8988T (cell line): Measurements from ENCODE around the gene APC2.
"Not testable (repeated sequence)": the region's sequence is repeated elsewhere in the genome, so short reads cannot be mapped to it uniquely, and the experiment has no call there.

Source experiments
- DNase-seq: peaks from one replicate; pipeline ENCODE4 v3.0.0; 2011

Gene APC2

DNA sequence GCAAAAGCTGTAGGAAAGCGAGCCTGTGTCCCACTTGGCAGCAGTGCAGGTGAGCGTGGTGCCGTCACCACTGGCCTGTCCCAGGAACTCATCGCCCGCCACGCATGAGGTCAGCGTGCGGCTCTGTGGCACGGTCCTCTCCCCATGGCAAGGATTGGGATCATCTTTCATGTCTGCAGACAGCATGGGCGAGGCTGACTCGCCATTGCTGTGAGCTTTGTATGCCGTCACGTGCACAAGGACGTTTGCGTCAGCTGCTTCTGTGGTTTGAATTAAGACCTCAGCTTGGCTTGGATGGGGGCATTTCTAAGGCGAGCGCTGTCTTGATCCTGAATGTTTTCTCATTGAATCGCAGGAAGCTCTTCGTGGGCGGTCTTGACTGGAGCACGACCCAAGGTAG is 32.8 kb upstream of the APC2 start:
- DNase-seq = no peak

DNA sequence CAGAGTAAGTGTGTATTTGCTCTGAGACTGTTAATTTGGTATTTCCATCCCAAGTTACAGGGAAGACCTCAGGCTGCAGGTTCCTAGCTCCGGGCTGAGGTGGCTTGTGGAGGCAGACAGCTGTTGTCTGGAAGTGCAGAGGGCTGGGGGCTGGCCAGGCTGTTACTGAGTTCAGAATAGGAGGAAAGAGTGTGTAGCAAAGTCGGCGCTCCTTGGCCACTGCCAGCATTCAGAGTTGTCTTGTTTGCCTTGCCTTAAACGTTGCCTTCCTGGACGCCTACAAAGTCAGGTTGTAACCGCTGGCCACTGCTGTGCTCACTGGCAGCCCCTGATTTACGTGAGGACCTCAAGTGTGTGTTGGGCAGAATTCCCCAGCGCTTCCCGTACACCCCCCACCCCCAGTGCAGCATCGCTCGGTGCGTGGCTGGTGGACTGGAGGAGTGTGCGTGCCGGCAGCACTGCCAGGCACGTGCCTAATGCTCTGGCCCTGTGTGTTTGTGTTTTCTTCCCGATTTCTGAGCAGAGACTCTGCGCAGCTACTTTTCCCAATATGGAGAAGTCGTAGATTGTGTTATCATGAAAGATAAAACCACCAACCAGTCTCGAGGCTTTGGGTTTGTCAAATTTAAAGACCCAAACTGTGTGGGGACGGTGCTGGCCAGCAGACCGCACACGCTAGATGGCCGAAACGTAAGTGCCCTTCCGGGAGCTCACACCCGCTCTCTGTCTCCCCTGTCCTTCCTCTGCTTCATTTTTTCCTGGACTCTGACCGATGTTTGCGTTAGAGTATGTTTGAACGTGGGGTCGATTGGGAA is 32.0 kb upstream of the APC2 start:
- DNase-seq = no peak

DNA sequence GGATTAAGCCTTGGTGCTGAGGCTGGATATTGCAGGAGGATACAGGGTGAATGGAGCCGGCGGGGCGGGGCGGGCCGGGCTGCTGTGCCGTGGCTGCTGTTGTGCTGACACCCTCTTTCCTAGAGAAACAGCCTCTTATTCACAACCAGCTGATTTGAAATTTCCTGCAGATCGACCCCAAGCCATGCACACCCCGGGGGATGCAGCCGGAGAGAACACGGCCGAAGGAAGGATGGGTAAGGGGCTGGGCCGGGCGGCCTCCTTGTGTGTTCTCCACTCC is 31.5 kb upstream of the APC2 start:
- no peak for DNase-seq

DNA sequence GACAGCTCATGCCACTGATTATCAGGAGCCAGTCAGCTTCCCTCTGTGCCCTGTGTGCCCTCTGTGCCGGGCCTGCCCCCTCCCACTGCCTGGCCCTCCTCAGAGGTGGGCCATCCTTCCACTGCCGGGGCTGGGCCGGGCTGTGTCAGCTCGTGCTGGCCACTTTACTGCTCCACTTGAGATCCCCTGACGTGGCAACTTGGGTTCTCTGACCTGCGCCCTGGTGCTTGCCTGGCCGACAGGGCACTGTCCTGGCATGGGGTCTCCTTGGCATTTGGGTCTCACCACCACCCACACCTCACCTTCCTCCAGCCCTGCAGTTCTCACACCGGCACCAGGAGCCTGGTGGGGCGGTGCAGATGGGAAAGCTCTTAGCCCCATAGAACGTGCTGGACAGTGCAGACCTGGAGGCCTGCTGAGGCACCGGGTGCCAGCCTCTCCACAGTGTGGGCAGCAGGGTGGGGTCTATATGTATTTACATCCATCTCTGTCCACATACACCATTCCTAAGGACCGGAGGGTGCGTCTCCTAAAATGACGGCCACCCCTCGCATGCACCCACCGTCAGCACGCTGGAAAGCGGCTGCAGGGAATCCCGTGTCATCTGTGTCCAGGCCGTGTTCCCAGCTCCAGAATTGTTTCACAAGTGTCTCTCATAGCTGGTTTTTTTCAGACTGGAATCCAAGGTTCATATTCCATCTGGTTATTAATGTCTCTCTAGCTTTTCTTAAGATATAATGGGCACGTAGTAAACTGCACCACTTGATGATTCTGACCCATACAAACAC is 30.8 kb upstream of the APC2 start:
- no peak for DNase-seq

DNA sequence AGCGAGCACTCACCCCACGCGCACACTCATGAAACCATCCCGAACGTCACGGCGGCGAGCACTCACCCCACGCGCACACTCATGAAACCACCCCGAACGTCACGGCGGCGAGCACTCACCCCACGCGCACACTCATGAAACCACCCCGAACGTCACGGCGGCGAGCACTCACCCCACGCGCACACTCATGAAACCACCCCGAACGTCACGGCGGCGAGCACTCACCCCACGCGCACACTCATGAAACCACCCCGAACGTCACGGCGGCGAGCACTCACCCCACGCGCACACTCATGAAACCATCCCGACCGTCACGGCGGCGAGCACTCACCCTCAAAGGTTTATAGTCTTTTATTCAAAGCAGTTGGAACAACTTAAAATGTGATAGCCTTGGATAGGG is 29.8 kb upstream of the APC2 start:
- DNase-seq = not testable (repeated sequence)

DNA sequence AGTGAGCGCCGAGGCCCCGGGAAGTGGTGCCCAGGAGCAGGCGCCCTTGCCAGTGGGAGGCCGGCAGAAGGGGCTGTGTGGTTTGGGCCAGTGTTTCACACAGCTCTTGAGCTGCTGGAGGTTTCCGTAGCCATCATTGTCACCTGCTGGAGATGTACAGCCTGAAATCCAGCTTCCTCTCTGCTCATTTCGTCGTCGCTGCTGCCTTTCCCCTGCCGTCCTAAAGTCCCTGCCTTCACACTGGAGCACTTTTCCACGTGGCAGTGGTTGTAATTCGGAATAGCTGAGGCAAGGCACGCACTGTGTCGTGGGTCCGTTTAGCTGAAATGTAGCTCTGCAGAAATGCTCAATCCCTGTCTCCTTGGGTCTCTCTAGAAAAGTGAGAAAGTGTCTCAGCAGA is 29.3 kb upstream of the APC2 start:
- no peak for DNase-seq

DNA sequence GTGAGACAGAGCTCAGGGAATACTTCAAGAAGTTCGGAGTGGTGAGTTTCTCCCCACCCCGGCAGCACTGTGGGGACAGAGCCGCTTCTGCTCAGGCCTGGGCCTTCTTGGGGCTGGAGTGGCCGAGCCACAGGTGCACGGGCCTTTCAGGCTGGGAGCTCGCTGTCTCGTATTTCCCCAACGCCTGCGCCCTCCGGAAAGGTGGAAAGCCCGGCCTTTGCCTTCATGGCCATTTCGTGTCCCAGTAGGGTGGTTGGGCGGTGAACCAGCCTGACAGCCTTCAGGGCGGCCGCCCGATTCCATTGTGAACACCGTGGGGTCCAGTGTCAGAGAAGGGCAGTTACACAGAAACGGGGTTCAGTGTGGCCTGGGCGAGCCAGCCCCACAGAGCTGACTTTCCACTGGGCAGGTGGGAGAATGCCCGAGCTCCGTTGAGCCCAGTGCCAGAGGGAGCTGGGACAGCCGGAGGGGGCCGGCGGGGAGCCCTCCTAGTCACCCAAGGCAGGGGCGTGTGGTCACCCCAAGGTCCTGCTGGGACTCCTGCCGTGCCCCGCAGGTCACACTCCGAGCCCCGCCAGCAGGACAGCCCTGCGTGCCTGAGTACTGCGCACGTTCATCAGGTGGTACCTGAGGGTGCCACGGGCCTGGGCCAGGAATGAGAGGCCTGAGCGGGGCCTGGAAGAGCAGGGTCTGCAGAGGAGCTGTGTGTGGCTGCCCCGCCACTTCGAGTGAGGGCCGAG is 28.5 kb upstream of the APC2 start:
- no peak for DNase-seq

DNA sequence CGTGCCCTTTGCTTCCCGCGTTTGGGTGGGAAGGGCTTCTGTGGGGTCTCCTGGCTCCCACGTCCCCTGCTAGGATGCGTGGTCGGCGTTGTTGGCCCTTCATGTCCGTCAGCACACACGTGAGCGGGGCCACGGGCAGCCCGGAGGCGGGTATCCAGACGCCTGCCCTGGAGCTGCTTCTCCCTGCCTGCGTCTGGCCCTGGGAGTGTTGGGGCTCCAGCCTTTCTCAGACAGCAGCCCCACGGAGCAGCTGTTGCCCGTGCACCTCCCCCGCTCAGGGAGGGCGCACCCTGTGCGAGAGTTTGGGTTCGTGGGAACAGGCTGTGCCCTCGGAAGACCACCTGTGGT is 28.0 kb upstream of the APC2 start:
- DNase-seq = no peak

DNA sequence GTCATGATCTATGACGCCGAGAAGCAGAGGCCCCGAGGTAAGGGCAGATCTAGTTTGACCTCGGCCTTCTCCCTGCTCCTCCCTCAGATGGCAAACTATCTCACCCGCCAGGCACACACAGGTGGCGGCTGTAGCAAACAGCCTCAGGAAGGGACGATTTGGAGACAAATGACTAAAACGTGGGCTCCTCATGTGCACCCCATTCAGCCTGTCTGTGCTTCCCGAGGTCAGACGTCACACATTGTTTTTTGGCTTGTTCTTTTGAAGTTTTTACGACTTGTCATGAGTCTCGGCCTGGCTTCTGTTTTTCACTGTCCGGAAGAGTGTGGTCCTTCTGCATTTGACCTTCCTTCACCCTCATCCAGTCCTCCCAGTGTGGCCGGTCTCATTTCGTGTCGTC is 27.6 kb upstream of the APC2 start:
- DNase-seq = no peak

DNA sequence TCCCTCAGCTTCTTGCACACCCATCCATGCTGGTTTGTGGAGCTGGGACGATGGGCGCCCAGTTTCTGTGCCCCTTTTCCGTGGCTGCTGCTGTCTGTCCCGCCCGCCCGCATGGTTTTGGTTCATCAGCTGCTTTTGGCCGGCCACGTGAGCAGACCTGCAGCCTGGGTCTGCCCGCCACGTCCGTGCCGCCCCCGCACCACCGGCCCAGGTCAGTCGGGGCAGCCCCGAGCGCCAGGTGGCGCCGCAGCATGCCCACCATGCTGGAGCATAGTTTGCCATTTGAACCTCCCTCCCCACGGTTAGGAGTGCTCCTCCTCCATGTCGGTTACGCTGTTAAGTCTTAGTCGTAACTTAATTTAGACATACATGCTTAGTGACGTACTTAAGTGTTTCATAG is 27.0 kb upstream of the APC2 start:
- no peak for DNase-seq

DNA sequence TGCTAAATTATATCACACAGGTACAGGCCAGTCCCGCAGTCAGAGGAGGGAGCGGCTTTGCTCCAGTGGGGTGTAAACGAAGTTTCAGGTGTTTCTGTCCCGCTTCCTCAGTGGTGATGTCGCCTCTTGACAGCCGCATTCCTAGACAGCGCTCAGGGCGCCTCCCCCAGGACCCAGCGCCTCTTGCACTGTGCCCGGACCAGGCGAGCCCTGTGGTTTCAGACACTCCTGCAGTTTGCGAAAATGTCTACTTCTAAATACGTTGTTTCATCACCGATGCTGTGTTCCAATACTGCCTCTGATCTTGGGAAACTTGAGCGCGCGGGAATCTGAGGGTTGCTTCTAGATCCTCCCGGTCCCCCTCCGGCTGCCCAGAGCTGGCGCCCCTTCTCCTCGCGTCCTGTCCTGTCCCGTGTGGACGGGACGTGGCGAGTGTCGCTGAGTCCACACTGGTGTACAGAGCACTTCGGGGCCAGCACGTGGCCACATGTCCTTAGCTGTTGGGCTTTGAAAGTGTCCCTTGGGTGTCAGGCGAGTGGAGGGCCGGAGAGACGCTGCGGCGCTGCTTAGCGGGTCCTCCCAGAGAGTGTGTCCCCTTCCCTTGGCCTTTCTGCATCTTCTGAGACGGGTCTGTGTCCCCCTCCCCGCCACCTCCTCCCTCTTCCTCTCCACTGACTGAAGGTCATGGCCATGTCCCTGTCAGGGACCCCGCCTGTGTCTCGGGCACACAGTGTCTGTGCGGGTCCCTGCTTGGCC is 26.3 kb upstream of the APC2 start:
- DNase-seq = no peak

DNA sequence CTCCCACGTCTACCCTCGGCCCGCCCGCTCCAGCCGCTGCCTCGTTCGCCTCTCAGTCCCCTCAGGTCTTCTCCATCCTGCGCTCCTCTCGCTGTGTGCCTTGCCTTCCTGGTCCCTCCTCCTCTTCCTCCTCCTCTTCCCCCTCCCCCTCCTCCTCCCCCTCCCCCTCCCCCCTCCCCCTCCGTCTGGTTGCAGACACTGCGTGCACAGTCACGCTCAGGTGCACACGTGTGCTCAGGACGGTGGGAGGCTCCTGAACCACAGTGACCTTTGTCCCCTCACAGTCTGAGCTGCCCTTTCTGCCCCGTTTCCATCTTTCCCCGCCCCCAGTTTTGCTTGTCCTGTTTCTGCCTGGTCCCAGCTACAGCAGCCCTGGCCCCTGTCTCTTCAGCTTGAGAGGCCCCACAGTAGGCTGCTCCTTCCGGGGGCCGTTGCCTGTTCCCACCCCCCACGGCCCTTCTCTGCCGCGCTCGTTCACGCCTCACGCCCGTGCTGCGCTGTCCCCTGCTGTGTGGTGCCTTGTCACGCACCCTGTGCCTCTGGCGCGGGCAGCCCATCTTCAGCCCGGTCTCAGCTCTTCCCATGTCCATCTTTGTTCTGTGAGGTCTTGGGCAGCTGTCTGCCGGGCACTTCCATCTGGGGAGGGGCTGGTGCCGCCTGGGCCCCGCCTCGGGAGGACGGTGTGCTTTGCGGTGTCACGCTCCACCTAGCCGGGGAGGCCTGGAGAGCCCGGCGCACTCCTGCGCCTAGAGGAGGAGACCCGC is 25.5 kb upstream of the APC2 start:
- DNase-seq = no peak

DNA sequence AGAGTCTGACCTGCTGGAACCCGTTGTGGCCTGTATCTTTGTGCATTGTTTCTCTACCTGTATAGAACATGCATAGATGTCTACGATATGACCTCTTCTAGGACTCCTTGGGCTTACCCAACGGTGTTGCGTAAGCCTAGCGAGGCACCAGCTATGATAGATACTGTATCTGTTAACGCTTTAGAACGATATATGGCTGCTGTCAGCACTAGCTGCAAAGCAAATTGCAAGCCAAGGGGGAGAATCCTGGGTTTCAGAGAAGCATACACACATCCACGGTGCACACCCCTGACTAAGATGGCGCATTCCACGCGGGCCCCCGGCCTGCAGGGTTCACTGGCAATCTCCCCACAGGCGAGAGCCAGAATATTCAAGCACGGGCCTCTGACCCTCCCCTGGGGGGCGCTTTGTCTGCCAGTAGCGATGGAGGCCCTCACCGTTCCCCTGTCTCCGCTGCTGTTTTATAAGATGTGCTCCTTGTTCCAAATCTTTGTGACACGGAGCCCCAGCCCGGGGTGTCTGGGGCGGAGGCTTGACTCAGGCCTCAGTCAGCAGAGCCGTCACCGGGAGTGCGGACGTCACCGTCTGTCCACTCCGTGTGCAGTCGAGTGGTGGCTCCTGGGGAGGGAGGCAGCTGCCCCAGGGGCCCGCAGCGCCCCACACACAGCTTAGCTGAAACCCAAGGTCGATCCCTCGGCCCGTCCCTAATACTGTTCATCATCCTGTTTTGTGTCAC is 24.7 kb upstream of the APC2 start:
- DNase-seq = no peak

DNA sequence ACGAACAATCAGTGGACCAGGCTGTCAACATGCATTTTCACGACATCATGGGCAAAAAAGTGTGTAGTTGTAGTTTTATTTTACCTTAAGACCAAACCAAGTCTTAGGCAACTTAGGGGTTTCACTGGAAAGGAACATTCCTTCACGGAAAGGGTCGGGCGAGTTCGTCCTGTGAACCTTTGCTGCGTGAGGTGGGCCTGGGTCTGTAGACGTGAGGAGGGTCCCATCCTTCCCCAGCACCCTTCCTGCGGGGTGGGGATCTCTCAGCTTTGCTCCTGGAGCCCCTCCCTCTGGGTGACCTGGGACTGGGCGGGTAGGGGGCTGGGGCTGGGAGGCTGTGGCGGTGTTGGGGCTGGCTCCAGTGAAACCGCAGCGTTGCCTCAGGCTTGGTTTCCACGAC is 24.0 kb upstream of the APC2 start:
- no peak for DNase-seq

DNA sequence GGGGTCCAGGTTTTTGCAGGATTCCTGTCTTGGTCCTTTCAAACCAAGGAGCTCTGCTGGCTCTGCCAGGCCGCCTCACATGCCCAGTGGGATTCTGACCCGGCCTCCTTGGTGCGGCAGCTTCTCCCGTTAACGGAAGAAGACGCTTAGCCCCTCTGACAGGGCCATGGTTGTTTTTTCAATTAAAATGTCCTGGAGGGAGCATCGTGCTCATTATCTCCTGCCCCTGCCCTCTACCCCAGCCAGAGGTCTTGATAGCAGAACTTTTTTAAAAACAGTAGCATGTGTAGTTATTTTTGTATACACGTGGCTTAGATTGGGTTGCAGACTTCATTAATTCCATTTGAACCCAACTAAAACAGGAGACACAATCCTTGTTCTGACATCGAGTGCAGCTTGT is 23.2 kb upstream of the APC2 start:
- DNase-seq = no peak

DNA sequence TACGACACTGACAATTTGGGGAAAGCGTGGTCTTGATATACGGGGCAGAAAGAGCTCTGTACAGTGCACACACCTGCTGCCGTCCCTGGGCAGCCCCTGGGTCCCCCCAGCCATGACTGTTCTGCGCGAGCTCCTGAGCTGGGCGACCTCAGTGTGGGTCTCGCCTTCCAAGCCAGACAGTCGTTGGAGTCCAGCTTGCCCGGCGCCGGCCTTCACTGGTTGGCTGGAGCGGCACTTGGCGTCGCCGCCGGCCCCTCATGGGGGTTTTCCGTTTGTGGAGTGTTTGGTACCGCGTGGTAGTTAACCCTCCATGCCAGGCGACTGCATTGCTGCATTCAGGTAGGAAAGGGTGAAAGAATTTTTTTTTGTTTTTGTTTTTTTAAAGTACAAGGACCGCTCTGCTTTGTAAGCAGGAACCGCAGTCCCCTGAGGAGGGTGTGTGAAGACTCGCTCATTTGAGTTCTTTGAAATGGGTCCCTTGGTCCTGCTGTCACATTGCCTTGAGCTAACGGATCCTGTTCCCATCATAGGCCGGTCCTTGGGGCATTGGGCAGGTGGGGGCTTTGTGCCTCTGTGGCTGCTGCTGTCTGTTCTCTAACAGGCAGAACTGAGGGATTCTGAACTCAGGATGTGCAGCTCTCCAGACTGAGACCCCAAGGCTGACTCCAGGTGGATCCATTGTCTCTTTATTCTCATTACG is 22.6 kb upstream of the APC2 start:
- DNase-seq = no peak

DNA sequence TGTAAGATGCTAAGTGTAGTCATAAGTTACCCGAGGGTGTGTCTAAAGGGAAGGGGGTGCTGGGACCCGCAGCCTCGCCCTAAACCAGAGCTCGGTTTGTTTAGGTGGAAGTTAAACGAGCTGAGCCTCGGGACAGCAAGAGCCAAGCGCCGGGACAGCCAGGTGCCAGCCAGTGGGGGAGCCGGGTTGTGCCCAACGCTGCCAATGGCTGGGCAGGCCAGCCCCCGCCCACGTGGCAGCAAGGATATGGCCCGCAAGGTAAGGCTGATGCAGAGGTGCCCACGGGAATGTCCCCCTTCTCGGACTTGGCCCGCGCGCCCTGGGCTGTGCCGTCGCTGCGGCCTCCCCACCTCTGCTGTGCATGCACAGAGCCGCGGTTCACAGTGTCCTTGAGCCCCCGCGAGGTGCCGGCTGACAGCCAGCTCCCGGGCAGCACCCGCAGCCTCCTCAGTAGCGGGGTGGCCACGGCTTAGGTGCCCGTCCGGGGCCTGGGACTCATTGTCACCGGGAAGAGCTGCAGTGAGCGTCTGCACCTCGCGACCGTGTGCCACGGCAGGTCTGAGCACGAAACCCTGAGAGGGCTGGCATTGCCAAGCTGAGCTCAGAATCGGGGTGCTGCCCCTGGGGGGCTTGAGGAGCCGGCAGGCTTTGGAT is 21.1 kb upstream of the APC2 start:
- DNase-seq = no peak

DNA sequence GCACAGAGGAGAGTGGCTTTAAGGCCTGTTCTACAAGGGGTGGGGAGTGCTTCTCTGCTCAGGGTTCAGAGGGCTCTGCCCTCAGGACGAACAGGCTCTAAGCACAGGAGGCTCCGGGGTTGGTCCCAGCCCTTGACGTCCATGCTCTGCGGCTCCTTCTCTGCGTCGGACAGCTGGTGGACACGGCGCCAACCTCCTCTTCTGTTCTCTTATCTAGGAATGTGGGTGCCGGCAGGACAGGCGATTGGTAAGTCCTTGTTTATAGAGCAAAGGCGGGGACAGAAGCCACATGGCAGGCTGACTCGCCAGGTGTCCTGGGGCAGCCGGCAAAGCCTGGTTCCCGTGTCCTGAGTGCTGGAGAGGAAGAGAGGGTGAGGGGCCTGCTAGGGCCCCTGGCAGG is 20.2 kb upstream of the APC2 start:
- DNase-seq = no peak

DNA sequence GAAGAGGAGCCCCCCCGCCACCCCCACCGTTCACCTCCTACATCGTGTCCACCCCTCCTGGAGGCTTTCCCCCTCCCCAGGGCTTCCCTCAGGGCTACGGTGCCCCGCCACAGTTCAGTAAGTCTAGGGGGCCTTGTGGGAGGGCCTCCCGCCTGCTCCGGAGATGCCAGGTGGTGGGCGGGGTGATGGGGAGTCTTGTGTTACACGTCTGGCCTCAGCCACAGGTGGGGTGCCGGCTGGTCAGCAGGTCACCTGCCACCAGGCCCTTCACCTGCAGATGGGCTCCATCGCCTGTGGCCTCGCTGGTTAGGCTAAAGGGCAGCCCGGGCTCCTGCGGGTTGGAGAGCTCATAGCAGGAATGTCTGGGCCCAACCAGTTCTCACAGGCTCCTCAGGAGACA is 19.7 kb upstream of the APC2 start:
- no peak for DNase-seq

DNA sequence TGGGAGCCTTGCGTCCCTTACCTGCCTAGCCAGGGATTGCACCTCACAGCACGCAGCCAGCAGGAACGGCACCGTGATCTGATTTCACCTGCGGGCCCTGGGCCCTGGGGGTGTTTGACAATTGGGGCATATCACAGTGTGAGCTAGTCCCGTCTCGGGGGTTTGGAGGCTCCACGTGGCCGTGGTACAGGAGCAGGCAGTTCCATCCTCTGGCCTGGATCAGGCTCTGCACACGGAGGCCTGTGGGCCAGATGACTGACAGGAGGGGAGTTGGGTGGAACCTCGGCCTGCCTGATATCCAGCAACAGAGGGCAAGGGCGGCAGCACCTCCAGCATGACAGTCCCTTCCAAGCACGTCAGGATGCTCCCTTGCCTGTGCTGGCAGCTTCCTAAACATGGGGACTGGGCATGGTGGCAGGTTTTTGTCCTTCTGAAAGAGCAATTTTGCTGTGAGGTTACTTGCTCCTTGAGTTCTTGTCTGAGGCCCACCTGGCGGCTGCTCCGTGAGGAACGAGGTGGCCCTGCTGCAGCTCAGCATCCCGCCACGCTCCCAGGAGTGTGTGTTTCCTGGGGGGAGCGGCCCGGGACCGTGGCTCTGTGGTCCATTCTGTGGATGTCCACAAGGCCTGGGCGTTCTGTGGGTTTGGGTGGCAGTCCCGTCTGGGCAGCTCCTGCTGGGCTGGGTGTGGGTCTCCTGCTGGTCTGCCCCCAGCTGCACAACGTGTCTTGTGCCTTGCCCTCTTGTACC is 18.0 kb upstream of the APC2 start:
- no peak for DNase-seq
